Putamen (tissue), 1 donor: ENCODE data around the gene GPR21.

Experiments
- DNase-seq: peaks from one replicate; pipeline ENCODE4 v3.0.0-alpha.2; 2016; ENCODE audit warnings: low spot score

The GPR21 gene

DNA sequence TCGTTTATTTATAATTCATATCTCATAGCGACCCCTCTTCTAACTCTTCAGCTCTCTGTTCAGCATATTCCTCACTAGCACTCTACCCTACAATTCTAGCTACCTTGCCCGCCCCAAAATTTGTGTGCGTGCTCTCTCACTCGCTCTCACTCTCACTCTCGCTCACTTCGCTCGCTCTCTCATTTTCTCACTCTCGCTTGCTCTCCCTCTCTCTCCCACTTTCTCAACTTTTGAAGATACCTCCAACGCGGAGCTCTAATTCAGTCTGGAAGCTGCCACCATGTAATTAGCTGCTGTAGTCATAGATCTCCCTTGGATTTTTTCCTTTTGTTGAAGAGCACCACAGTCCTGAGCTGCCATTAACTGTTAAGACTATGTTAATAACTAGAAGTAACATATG, 30.4 kb downstream of the GPR21 start:
- no peak for DNase-seq

GRCh38 chr9:123064716-123065115, 31.2 kb downstream of the GPR21 start:
- no peak for DNase-seq

- no peak for DNase-seq
Observed at GRCh38 chr9:123065196-123065595, 31.7 kb downstream of the GPR21 start.

DNA sequence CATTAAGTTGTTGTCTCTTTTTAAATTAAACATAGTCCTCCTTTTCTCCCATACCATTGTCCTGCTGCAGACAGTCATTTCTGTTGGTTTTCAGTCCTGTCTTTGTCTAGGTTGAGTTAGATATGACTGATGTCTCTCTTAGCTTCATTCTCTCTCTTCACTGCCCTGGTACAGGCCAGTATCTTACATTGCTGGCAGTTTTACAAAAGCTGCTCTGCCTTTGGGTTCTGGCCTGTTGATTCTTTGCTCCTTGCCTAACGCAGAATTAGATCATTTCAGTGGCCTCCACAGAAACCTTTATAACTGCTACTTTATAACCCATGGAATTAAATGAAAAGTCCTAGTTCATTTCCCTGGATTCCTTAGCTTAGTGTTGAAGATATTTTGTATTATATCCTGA, 33.7 kb downstream of the GPR21 start:
- DNase-seq = no peak

- DNase-seq = no peak
Observed at GRCh38 chr9:123069010-123069481, 35.6 kb downstream of the GPR21 start.

DNA sequence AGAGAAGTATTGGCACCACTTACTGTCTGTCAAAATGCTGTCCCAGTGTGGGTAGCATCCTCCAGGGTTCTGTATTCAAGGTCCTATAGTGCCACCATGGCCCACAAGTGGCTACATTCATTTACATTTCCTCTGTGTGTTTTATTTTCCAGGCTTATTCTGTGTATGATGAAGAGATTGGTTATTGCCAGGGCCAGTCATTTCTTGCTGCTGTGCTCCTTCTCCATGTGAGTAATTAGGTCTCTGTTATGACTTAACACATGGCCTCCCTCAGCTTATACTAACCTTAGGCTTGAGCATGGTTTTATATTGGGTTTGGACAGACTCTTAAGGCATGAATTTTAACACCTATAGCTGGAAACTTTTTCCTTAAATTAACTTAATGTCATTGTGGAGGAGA, 36.7 kb downstream of the GPR21 start:
- DNase-seq = no peak

GRCh38 chr9:123072407-123072995, 39.0 kb downstream of the GPR21 start:
- peak; percentile 72 for DNase-seq

DNA sequence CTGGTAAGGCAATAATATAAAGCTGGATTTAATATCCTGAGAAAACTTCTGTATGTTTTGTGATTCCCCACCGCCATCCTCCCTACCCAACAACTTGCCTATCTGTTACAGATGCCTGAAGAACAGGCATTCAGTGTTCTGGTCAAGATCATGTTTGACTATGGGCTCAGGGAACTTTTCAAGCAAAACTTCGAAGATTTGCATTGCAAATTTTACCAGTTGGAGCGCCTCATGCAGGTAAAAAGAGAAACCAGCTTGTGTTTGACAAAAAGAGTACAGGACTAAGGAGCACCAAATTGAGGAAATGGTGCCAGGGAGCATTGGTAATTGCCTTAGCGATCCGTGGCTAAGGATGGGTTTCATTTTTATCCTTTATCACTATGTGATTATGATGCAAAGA, 40.0 kb downstream of the GPR21 start:
- no peak for DNase-seq

- no peak for DNase-seq
Observed at GRCh38 chr9:123073991-123074422, 40.5 kb downstream of the GPR21 start.

DNA sequence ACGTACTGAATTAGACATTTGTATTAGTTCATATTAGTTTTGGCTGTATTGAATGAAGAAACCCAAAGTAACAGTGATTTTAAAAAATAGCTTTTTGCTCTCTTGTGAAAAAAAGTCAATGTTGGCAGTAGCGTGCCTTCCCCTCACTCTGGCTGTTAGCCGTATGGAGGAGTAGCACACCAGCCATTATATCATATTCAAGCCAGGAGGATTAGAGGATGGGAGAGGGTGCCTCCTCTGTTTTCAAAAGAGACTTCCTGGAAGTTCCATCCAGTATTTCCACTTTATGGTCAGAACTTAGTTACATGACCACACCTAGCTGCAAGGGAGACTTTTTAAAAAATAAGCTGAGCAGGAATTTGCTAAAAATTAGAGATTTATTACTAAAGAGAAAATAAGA, 41.2 kb downstream of the GPR21 start:
- no peak for DNase-seq

DNA sequence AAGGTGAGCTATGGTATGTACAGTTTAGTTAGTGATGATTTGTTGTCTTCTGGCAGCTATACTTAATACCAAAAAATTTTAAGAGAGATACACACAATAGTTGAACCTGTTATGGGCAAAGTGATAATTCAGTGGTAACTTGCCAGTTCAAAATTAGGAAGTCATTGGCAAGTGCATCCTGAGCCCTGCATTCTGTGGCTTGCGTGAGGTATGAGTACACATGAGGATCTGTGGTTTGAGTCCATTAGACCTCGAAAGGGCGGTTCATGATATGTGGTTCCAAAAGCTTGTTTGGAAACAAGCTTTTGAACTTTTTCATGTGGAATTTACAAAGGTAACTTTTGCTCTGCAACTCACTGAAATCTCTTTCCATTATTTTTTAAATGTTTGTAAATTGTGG, 47.0 kb downstream of the GPR21 start:
- no peak for DNase-seq

GRCh38 chr9:123081824-123082223, 48.4 kb downstream of the GPR21 start:
- DNase-seq = no peak

DNA sequence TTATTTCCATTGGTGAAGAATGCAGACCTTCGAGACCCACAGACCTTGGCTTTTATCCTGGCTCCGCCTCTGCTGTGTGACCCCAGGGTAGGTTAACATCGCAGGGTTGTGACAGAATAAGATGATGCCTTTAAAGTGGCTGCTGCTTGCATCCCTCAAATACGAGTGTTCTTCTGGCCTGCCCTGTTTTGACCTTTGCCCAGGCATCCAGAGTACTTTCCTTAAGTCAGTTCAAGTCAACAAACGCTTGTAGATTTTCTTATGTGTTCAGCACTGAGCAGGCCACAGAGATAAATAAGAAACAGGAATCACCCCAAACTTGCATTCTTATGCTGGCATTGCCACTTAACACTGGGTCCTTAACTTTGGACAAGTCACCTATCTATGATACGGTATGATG, 50.2 kb downstream of the GPR21 start:
- DNase-seq = no peak

DNA sequence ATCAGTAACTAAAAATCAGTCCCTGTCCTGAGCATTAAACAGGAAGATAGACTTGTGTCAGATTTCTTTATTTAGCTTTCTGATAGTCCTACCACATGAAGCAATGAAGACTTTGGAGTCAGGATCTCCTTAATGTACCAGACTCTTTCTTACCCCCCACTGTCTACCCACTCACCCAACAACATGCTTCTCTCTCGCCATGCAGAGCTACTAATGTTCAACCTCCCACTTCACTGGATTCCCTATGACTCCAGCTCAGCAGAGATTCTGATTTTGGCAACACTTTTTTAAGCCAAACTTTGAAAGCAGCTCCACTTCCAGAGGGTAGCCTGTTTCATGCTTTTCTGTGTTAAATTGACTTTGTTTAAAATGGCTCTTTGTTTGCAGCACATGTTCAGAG, 50.8 kb downstream of the GPR21 start:
- no peak for DNase-seq
